Sciatic nerve (tissue), 2 donors: ENCODE measurements around the gene OR4N5. TPM values are rescaled to one million over a fixed set of nuclear protein-coding genes. Genes with fewer than 3 reads are reported as not detected.
"Not testable (repeated sequence)": the region's sequence is repeated elsewhere in the genome, so short reads cannot be mapped to it uniquely, and the experiment has no call there.

Experiments
- ATAC-seq: fragments of 200-7000 bp; cut with Tn5 transposase; one replicate; pipeline ENCODE4 v1.9.1; 2020; ENCODE audit warnings: mild to moderate bottlenecking, moderate library complexity
- DNase-seq: peaks from one replicate; pipeline ENCODE4 v3.0.0-alpha.2; 2020; ENCODE audit warnings: low spot score
- intact Hi-C: fragments of 100-400 bp; cut with DNase I; formaldehyde crosslinking; loops from one replicate; pipeline ENCODE4 v1.14.2; 2022
- total RNA-seq: library from RNA; stranded (reverse); fragmentation: NEBNext Ultra II Directional; extraction: Animal tissue kit (Norgen Biotek cat#: 25700); gene quantifications from one replicate; pipeline ENCODE4 v1.2.1, GENCODE V29; 2021
- donor health status: DM: no; HTN: no; CAD: no.
- donor health status: DM: no; HTN: no; CAD: no.

OR4N5 gene
- total RNA-seq, result not detected

- intact Hi-C loops, result no loop called here
- ATAC-seq (no peak), DNase-seq (no peak)
Observed at GRCh38 chr14:20138520-20138919, at the start of gene OR4N5. Gene OR4N5 (plus strand): TSS chr14:20138820. CDS start chr14:20143736, 4,916 bp downstream.

- ATAC-seq (no peak), DNase-seq (no peak)
- intact Hi-C loops, result no loop called here
Observed at GRCh38 chr14:20092050-20092449, 46.6 kb upstream of the OR4N5 start.

GRCh38 chr14:20093442-20093841 lies 45.2 kb upstream of the OR4N5 start:
- DNase-seq, result no peak
- intact Hi-C loops, result no loop called here
- ATAC-seq, result no peak

GRCh38 chr14:20098926-20099770 lies 39.5 kb upstream of the OR4N5 start:
- intact Hi-C loops, DNase-seq, ATAC-seq: not testable (repeated sequence)

GRCh38 chr14:20110438-20110837 lies 28.2 kb upstream of the OR4N5 start, which contains the start of gene OR4K17:
Gene OR4K17 (plus strand): TSS chr14:20110739. CDS start chr14:20117500, 6,761 bp downstream.
- intact Hi-C loops, result no loop called here
- ATAC-seq (no peak), DNase-seq (no peak)

GRCh38 chr14:20112321-20112720 lies 26.3 kb upstream of the OR4N5 start:
- intact Hi-C loops, result no loop called here

GRCh38 chr14:20116748-20117147 lies 21.9 kb upstream of the OR4N5 start:
- DNase-seq (no peak), ATAC-seq (no peak)
- intact Hi-C loops, result no loop called here

More at GRCh38 chr14:20112321-20112720, 26.3 kb upstream of the OR4N5 start:
- DNase-seq (no peak), ATAC-seq (no peak)

- ATAC-seq (no peak), DNase-seq (no peak)
- intact Hi-C loops, result no loop called here
Observed at GRCh38 chr14:20118795-20119194, 19.8 kb upstream of the OR4N5 start.

GRCh38 chr14:20143911-20144310 lies 5.3 kb downstream of the OR4N5 start:
- intact Hi-C loops, result no loop called here
- ATAC-seq (no peak), DNase-seq (no peak)

GRCh38 chr14:20144820-20145219 lies 6.2 kb downstream of the OR4N5 start:
- no peak for ATAC-seq

GRCh38 chr14:20164462-20164861 lies 25.8 kb downstream of the OR4N5 start:
- no peak for DNase-seq
- intact Hi-C loops, result no loop called here
- ATAC-seq, result no peak

More at GRCh38 chr14:20144820-20145219, 6.2 kb downstream of the OR4N5 start:
- DNase-seq, result no peak
- intact Hi-C loops, result no loop called here

- no peak for ATAC-seq
- DNase-seq, result no peak
- intact Hi-C loops, result no loop called here
Observed at GRCh38 chr14:20167091-20167490, 28.5 kb downstream of the OR4N5 start.

- DNase-seq, intact Hi-C loops, ATAC-seq: not testable (repeated sequence)
Observed at GRCh38 chr14:20169852-20170251, 31.2 kb downstream of the OR4N5 start.

GRCh38 chr14:20174205-20174604 lies 35.6 kb downstream of the OR4N5 start:
- intact Hi-C loops, DNase-seq, ATAC-seq: not testable (repeated sequence)

- DNase-seq (no peak), ATAC-seq (no peak)
- intact Hi-C loops, result no loop called here
Observed at GRCh38 chr14:20176330-20176729, 37.7 kb downstream of the OR4N5 start.

- intact Hi-C loops, result no loop called here
- no peak for DNase-seq
- no peak for ATAC-seq
Observed at GRCh38 chr14:20177433-20177974, 38.9 kb downstream of the OR4N5 start.

- intact Hi-C loops, result no loop called here
- no peak for DNase-seq
- ATAC-seq, result peak; percentile 83
Observed at GRCh38 chr14:20179218-20179617, 40.6 kb downstream of the OR4N5 start.

- DNase-seq (no peak), ATAC-seq (peak; percentile 81)
- intact Hi-C loops, result no loop called here
Observed at GRCh38 chr14:20179880-20180279, 41.3 kb downstream of the OR4N5 start.

GRCh38 chr14:20180486-20180885 lies 41.9 kb downstream of the OR4N5 start:
- intact Hi-C loops, result no loop called here
- ATAC-seq (no peak), DNase-seq (no peak)

- intact Hi-C loops, result no loop called here
- no peak for ATAC-seq
Observed at GRCh38 chr14:20184181-20184580, 45.6 kb downstream of the OR4N5 start.

More at GRCh38 chr14:20184181-20184580, 45.6 kb downstream of the OR4N5 start:
- no peak for DNase-seq
